GM19463 (cell line): Measurements from ENCODE around the gene CTSD.

Experiments
- ATAC-seq: cut with Tn5 transposase; IDR thresholded peaks from one replicate; pipeline ENCODE4 v1.9.1; 2021; ENCODE audit warnings: mild to moderate bottlenecking, moderate library complexity; ENCODE audit not compliant: unreplicated experiment

CTSD gene

DNA sequence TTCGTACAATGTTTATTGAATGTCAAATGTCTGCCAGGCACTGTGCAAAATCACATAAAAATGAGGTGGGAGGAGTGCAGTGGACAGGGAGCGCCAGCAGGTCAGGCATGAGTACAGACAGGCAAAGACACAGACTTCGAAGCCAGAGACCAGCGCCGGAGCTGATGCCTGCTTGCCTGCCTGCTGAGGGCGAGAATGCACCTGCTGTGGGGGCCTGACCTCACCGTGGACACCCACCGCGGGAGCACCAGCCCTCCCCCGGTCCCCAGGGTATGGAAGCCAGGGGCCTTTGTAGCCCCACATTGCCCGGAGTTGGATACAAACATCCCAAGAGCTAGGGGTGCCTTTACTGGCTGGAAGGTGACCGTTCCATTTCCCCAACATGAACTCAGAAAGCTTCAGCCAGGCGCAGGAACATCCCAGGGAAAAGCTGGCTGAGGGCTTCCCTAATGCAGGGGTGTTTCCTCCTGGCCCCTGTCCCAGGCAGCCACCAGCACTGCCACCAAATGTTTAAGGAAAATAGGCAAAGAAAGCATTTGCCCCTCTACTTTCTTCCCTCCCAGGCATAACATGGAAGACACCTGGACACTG, 31.2 kb downstream of the CTSD start:
- no peak for ATAC-seq

DNA sequence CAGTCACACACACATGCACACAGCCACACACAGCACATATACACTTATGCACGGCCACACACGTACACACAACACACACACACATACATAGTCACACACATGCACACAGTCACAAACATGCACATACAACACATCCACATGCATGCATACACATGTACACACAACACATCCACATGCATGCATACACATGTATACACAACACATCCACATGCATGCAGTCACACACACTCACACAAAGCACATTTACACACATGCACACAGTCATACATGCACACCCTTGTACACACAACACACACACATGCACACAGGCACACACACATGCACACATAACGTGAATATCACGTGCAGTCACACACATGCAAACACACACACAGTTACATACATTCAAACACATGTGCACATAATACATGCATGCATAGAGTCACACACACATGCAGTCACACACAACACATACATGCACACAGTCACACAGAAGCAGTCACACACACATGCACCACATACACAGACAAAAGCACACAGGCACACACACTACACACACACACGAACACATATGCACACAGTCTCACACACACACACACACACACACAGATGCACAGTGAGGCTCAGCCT, 32.2 kb downstream of the CTSD start:
- no peak for ATAC-seq

DNA sequence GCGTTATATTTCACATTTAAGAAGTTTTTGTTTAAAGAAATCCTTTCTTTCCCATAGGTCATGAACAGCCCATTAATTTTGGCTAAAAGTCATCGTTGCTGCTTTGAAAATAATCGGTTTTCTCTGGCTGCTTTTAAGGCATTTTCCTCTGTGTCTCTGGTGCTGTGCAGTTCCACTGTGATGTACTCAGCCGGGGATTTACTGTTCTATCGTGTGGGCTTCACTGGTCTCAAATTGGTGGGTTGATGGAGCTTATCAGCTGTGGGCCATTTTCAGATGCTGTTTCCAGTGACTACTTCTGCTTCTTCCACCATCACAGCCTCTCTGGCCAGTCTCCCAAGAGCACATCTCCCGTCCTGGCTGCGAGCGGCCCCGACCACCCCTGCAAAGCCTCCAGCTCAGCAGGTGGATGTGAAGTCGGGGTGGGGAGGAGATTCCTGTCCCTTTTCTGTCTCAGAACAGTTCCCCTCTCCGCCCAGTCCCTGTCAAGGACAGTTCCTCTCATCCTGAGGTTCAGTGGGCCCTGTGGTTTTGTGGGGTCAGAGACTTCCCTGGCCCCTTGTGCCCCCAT, 33.6 kb downstream of the CTSD start:
- ATAC-seq: no peak

DNA sequence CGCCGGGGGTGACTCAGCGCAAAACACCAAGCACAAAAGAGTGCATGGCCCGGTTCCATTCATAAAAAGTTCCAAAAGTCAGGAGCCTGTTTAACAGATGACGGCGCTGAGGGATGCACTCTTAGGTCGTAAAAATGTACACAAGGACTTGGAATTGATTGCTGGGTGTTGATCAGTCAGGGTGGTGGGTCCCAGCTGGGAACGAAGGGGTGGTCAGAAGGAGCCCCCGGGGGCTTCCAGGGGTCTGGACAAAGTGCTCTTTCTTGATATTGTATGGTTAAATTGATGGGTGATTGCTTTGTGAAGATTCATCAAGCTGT, 34.1 kb downstream of the CTSD start:
- no peak for ATAC-seq

DNA sequence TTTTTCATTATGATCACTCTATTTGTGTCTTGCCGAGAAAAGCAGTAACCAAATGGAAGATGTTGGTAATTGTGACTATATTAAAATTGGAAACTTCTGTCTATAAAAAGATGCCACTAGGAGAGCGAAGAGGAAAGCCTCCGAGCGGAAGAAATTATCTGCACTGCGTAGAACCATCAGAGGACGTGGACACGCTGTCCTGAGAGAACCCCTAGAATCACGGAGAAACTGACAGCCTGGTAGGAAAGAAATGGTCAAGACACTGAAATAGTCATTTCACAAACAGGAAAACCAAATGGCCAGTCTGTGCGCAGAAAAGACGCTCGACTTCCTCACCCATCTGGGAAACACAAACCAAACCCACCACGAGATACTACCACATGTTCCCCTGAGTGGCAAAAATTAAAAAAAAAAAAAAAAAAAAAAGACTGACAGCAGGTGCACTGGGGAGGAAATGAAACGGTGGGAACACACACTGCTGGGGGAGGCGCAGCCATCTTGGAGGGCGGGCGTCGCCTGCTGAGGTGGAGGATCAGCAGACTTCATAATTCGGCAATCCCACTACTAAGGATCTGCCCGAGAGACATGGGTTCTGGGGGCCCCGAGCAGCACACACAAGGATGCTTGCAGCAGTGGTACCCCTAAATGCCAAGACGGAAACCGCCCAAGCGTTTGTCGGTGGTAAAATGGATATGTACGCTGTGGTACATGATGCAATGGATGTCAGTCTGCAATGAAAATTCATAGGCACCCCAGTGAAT, 34.6 kb downstream of the CTSD start:
- no peak for ATAC-seq

DNA sequence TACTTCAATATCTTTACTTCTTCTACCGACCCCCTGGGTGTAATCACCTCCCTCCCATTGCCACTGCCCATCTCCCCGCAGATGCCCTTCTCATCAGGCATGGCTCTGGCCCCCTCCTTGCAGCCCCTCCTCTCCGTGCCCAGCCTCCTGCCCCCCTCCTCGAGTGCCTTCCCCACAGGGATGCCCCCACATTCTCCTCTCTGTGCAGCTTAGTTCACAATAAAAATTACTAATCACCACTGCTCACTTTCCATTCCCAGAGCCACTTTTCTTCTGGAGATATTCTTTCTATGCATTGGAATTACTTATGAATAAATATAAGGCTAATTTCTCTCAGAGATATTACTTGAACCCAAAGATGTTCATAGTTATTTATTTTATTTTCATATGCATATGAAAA, 35.4 kb downstream of the CTSD start:
- no peak for ATAC-seq

DNA sequence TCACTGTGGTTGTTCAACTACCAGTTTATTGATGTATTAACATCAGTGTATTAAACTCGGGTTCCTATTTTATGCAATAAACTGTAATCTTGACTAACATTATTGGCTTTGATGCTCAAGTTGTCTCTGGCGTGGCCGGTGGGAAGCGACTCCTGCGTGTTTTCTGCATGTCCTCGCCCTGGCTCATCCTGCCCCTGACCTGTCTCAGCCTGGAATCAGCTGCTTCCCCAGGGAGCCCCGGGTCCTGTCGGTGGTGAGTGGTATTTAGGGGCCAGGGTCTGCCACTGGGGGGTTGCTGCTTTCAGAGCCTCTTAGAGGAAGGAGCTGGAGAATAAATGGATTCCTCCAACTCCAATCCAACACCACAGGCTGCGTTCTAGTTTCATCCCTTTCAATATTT, 35.9 kb downstream of the CTSD start:
- no peak for ATAC-seq

DNA sequence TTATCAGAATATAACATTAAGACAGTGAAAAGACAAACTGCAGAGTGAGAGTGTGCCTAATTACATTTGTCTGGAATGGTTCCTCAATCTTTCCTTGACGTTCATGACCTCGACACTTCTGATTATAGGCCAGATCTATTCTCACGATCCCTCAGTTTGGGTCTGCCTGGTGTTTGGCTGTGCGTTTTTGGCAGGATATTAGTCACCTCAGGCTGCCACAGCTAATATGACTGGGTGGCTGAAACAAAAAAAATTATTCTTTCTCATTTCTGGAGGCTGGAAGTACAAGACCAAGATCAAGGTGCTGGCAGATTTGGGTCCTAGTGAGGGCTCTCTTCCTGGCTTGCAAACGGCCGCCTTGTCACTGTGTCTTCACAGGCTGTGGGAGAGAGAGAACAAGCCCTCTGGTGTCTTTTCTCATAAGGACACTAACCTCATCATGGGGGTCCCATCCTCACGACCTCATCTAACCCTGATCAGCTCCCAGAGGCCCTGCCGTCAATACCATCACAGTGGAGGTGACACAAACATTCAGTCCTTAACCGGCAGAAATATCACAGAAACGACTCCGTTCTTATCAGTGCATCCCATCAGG, 36.5 kb downstream of the CTSD start:
- ATAC-seq: no peak

DNA sequence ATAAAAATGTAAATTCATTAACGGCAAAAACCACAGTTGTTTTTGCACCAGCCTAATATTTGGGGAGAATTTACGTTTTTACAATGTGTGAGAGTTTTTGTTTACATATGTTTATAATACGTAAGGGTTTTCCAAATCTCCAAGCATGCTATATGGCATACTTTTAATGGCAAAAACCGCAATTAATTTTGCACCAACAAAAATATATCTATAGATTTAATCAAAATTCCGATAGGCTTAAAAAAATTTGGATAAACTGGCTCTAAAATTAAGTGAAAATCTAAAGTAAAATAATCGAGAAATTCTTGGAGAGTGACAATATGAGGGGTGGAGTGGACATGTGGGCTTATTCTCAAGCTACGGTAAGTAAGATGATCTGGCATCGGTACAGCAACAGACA, 43.9 kb downstream of the CTSD start:
- ATAC-seq: no peak

DNA sequence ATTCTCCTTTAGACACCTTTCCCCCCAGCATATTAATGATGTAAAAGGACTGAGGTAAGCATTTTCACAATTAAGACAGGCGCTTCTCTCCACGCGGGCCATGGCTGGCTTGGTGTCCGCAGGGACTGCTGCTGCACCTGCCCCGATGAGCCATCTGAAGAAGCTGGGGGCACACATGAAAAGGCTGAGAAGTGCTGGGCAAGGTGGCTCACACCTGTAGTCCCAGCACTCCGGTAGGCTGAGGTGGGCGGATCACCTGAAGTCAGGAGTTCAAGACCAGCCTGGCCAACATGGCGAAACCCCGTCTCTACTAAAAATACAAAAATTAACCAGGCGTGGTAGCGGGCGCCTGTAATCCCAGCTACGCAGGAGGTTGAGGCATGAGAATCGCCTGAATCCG, 45.4 kb downstream of the CTSD start:
- ATAC-seq: no peak

DNA sequence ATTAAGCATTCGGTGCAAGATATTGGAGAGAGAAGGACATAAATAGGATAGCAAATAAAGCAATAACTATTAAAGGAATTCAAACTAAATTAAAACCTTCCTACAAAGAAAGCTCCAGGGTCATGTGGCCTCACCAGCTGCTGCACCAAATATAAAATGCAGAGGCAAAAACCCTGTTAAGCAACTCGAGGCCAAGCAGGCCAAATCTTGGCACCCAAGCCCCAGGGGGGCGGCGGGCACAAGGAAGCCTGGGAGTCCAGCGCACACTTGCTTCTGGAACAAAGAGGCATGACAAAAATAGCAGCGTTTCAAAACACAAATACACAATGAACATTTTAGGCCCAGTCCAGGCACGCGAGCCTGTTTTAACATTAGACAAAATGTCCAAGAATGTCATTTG, 46.0 kb downstream of the CTSD start:
- no peak for ATAC-seq

DNA sequence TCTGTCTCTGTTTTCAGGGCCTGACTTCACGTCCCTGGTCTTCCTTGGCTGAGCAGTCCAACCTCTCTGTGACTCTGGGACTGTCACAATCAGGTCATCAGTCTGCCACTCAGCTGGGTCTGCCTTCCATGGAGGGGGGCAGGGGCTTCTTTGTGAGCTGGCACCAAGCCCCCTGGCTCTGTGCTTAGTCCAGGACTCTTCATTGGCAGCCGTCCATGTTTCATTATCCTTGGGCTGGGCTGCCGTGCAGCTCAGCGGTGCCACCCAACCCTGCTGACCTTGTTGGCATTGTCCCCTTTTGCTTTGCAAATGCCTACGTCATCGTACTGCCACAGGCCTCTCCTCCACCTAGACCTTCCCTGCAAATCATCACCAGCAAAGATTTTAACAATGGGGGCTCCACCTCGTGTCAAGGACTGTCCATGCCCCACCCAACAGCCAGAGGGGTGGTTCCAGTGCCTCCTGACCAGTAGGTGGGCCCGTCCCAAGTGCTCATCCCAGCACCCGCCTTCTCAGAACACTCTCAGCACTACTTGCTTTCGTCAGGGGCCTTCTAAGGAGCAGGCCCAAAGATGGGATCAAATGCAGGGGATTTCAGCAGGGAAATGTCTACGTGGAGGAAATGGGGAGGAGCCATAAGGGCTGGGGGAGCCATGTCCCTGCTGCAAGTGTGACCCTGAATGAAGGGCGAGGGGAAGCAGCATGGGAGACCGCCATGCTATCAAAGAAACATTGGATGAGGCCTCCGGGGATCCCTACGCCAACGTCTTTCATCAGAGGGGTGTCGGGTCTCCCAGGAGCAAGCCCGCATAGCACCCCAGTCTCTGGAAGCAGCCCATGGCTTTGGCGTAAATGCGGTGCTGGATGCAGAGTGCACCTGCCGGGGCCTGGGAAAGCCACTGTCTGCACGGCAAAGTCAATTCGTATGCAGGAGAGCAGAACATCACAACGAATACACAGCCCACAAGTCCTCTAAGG, 48.5 kb downstream of the CTSD start:
- ATAC-seq: no peak

DNA sequence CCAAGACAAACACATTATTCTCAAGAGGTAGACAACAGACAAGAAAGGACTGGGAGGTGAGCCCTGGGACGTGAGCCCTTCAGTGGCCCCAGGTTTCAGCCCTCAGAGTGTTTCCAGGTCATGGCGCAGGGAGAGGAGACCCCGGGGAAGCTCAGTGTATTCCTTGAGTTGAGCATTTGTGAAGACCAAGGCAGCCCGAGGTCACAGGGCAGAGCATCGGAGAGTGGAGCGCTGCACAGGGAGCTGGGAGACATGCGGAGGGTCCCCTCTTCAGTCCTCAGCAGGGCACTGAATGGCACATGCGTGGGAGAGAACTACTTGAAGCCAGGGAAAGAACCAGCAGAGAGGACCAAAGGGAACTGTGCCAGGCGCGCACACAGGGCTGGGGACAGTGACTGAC, 55.0 kb downstream of the CTSD start:
- no peak for ATAC-seq

DNA sequence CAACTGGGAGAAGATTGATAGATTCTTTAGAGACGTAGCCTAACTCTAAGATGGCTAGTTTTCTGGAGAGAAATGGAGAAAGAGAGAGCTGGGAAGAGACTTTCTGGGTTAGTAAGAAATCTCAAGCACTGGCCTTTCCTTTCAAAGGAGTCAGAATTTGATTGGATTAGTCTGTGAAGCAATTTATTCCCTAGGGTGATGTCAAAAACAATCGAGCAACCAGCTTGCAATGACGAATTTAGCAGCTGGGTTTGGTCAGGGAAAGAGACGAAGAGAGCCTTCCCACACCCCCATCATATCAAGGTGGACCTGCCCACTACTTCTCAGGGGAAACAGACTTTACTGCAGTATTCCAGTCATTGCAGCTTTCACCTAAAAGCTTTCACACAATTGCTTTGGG, 56.0 kb downstream of the CTSD start:
- ATAC-seq: no peak

DNA sequence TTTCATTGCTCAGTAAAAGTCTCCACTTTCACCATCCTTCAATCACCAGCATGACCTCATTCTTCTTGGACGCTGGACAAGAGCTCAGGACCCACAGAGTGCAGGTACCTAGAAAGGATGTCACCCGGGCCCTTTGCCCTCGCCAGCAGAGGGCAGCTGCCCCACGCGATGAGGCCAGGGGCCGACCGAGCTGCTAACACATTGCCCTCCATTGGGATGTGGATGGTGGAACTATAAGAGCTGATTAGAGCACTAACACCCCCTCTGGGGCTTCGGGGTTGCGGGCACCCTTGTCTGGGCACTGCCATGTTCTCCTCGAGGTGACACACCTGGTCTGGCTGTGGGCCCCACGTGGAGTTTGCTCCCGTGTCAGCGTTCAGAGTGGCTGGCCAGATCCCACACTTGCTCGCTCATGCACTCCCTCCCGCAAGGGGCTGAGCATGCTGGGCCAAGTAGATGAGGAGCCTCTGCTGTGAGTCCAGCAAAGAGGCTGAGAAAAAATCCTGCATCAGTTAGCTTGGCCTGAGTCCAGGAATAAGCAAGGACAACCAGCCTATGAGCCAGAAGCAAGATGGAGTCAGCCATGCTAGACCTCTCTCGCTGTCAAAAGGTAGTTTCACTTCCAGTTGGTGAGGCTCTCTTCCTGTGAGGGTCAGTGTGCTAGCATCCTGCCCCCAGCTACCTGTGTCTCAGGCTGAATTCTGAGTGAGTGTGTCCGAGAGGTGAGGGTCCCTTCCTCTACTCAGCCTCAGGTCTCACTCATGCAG, 56.9 kb downstream of the CTSD start:
- no peak for ATAC-seq

DNA sequence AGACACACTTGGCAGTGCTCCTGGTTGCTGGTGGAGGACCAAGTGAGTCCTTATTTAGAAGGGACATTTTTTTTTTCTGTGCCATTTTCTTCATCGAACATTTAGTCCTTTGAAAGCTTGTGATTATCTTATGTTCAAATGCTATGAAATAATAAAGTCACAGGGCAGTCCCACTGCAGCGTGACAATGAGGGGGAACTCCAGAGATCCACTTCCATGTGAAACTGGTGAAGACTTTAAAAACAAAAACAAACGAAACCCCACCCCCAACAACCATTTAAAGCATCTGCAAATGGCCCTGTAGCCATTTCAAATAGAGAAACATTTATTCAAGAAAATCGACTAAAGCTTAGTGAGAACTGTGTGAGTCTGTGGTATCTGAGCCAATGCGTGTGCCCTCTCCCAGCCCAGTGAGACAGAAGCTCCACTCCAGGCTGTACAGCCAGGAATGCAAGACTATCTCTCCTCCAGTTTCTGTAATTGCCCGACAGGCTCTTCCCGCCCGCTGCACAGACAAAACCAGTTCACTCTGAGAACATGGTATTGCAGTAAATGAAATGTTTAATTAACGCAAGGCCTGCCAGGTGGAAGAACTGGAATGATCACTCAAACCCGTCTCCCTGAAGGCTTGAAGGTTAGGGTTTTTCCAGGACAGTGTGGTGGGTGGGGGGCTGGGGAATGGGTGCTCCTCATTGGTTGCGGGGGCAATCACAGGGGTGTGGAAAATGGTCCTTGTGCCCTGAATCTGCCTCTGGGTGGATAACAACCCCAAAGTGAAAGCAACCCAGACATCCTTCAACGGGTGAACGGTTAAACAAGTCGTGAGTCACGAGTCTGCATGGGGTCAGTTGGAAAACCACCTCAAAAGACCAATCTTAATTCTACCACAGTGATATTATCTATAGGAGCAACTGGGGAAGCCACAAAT, 58.3 kb downstream of the CTSD start:
- ATAC-seq: no peak

DNA sequence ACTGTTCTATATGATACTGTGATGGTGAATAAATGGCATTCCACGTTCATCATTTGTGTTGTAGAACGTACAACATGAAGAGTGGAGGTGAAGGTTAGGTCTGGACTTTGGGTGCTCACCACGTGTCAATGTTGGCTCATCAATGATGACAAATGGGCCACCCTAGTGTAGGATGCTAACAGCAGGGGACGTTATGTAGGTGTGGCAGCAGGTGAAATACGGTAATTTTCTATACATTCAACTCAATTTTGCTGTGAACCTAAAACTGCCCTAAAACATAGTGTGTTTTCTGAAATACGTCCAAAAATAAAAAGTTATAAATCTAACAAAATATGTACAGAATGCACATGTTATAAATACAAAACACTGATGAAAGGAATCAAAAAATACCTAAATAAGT, 60.6 kb downstream of the CTSD start:
- ATAC-seq: no peak
